Neural cell (in vitro differentiated cells): Measurements from ENCODE around the gene MSI2. TPM values are rescaled to one million over a fixed set of nuclear protein-coding genes. Genes with fewer than 3 reads are reported as not detected.
A peak's percentile ranks its signal among the peaks of the same experiment; 100 is the strongest.

Experiments used
- H2AFZ ChIP-seq: fragments of 200-600, 300-800 bp; sonication (generic), shearing (Covaris generic); 2 replicates; pipeline ENCODE4 v1.6.0; 2014; ENCODE audit warnings: low read depth, mild to moderate bottlenecking, antibody characterized with exemption, low read length, moderate library complexity
- H3F3A ChIP-seq: fragments of 200-600 bp; shearing (Covaris generic); 2 replicates; pipeline ENCODE4 v1.6.1; 2016; ENCODE audit warnings: mild to moderate bottlenecking, moderate library complexity, mixed read lengths, antibody characterized with exemption, low read length; ENCODE audit not compliant: insufficient read depth, poor library complexity, severe bottlenecking
- H3K27ac ChIP-seq: fragments of 200-600, 300-800 bp; sonication (generic), shearing (Covaris generic); 2 replicates; pipeline ENCODE4 v1.5.1; 2014; ENCODE audit warnings: mild to moderate bottlenecking, low read length, moderate library complexity
- H3K27me3 ChIP-seq: fragments of 300-800, 200-600 bp; sonication (generic), shearing (Covaris generic); 2 replicates; pipeline ENCODE4 v1.6.0; 2014; ENCODE audit warnings: mild to moderate bottlenecking, low read depth, low read length, moderate library complexity; ENCODE audit not compliant: insufficient read depth
- H3K36me3 ChIP-seq: fragments of 300-800, 200-600 bp; sonication (generic), shearing (Covaris generic); 2 replicates; pipeline ENCODE4 v1.5.1; 2014; ENCODE audit warnings: mild to moderate bottlenecking, antibody characterized with exemption, low read length, moderate library complexity; ENCODE audit not compliant: insufficient read depth
- H3K4me2 ChIP-seq: fragments of 300-800, 200-600 bp; sonication (generic), shearing (Covaris generic); 2 replicates; pipeline ENCODE4 v1.6.0; 2014; ENCODE audit warnings: mild to moderate bottlenecking, low read length
- H3K4me3 ChIP-seq: fragments of 300-800, 200-600 bp; sonication (generic), shearing (Covaris generic); 2 replicates; pipeline ENCODE4 v1.5.1; 2014; ENCODE audit warnings: mild to moderate bottlenecking, low read length, moderate library complexity
- H3K79me2 ChIP-seq: fragments of 200-600 bp; shearing (Covaris generic); replicated peaks from 2 replicates; pipeline ENCODE4 v1.6.0; 2014; ENCODE audit warnings: mild to moderate bottlenecking, low read length, moderate library complexity; ENCODE audit not compliant: insufficient read depth
- H3K9ac ChIP-seq: fragments of 300-800, 200-600 bp; sonication (generic), shearing (Covaris generic); 2 replicates; pipeline ENCODE4 v1.6.1; 2016; ENCODE audit warnings: mild to moderate bottlenecking, low read length, mixed read lengths
- H3K9me2 ChIP-seq: fragments of 200-600 bp; shearing (Covaris generic); 2 replicates; pipeline ENCODE4 v1.6.1; 2016; ENCODE audit warnings: mild to moderate bottlenecking, low read length, mixed read lengths; ENCODE audit not compliant: insufficient read depth
- H3K9me3 ChIP-seq: fragments of 200-600, 300-800 bp; sonication (generic), shearing (Covaris generic); 2 replicates; pipeline ENCODE4 v1.6.1; 2016; ENCODE audit warnings: mild to moderate bottlenecking, mixed run types, low read length, moderate library complexity, mixed read lengths
- H4K20me1 ChIP-seq: fragments of 200-600 bp; shearing (Covaris generic); 2 replicates; pipeline ENCODE4 v1.6.1; 2016; ENCODE audit warnings: mild to moderate bottlenecking, mixed run types; ENCODE audit not compliant: insufficient read depth
- CTCF ChIP-seq: fragments of 450-650 bp; IDR thresholded peaks from 2 replicates; pipeline ENCODE4 v1.5.1; 2014; ENCODE audit warnings: antibody characterized with exemption, mild to moderate bottlenecking, moderate library complexity; ENCODE audit not compliant: poor library complexity, severe bottlenecking
- EP300 ChIP-seq: fragments of 450-650 bp; conservative IDR thresholded peaks from 2 replicates; pipeline ENCODE4 v1.6.1; 2014; ENCODE audit warnings: antibody characterized with exemption, mild to moderate bottlenecking, moderate library complexity; ENCODE audit not compliant: poor library complexity, severe bottlenecking
- EZH2 ChIP-seq: fragments of 200-600, 300-800 bp; shearing (Covaris generic), sonication (generic); IDR thresholded peaks from 2 replicates; pipeline ENCODE4 v1.6.1; 2014; ENCODE audit warnings: antibody characterized with exemption, low read length, borderline replicate concordance, mild to moderate bottlenecking; ENCODE audit not compliant: insufficient read depth, poor library complexity, severe bottlenecking
- MXI1 ChIP-seq: fragments of 450-650 bp; conservative IDR thresholded peaks from 2 replicates; pipeline ENCODE4 v1.6.1; 2014; ENCODE audit warnings: antibody characterized with exemption, mild to moderate bottlenecking; ENCODE audit not compliant: poor library complexity, severe bottlenecking
- POLR2AphosphoS5 ChIP-seq: IDR thresholded peaks from 2 replicates; pipeline ENCODE4 v1.6.1; 2012
- RAD21 ChIP-seq: fragments of 450-650 bp; conservative IDR thresholded peaks from 2 replicates; pipeline ENCODE4 v1.6.1; 2014; ENCODE audit warnings: antibody characterized with exemption, mild to moderate bottlenecking, moderate library complexity
- REST ChIP-seq: IDR thresholded peaks from 2 replicates; pipeline ENCODE4 v1.6.1; 2012; ENCODE audit warnings: borderline replicate concordance
- SMC3 ChIP-seq: fragments of 450-650 bp; conservative IDR thresholded peaks from 2 replicates; pipeline ENCODE4 v1.6.1; 2014; ENCODE audit warnings: antibody characterized with exemption, mild to moderate bottlenecking, moderate library complexity; ENCODE audit not compliant: poor library complexity
- TAF1 ChIP-seq: IDR thresholded peaks from 2 replicates; pipeline ENCODE4 v1.6.1; 2012; ENCODE audit warnings: low read depth
- polyA plus RNA-seq: library from polyadenylated mRNA; depleted of rRNA; stranded (reverse); fragments of >200 nt; gene quantifications from 2 replicates; pipeline ENCODE4 v1.2.3, GENCODE V29; 2014

The MSI2 gene
- polyA plus RNA-seq, 1 donor from 2014 or later: 61.4 TPM

- H4K20me1 ChIP-seq: no peaks in the 10 kb centered on the region
- H3K36me3 ChIP-seq: no peaks in the 10 kb centered on the region
- no peaks in the 10 kb centered on the region for H3K27me3 ChIP-seq
- H3K27ac ChIP-seq: no peak overlapping the region
- no peak overlapping the region for H3K4me2 ChIP-seq
- no peak overlapping the region for H3K4me3 ChIP-seq
- peaks cover 4% of the 10 kb centered on the region for H3K9me3 ChIP-seq
- peaks cover 15% of the 10 kb centered on the region for H3K79me2 ChIP-seq
- H2AFZ ChIP-seq: no peak overlapping the region
- TF ChIP-seq EP300: no peak
- TF ChIP-seq CTCF: no peak
- no peak for TF ChIP-seq TAF1
- TF ChIP-seq RAD21: no peak
- TF ChIP-seq MXI1: no peak
- no peak for TF ChIP-seq POLR2AphosphoS5
- TF ChIP-seq EZH2: no peak
- TF ChIP-seq REST: no peak
- TF ChIP-seq SMC3: no peak
- H3K9me2 ChIP-seq: no peaks in the 10 kb centered on the region
- no peaks in the 10 kb centered on the region for H3F3A ChIP-seq
- no peak overlapping the region for H3K9ac ChIP-seq
Measured at GRCh38 chr17:57253362-57254065, 2.8 kb upstream of the MSI2 start.

DNA sequence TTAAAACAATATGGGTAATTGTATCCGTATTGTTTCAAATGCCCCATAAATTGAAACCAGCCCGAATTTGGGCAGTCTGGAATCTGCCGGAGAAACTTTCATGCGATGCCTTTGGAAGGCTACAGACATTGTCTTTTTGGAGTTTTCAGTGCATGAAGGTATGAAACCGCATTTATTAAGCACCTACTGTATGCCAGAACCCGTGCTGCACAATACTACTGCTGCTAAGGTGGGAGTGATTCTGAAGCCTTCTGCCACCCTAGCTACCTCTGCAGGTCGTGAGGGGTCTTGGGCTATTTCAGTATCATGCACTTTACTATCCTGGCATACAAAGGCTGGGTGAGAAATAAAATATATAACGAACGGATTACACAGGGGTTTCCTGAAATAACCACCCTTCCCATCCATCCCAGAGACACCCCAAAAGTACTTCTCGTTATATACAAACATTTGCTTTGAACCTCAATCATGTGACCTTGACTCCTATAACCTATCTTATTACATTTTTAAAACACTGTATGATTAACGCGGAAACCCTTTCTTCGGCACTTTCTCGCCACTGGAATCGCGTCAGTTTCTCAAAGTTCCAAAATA is 1.0 kb upstream of the MSI2 start:
- peak overlapping the region; percentile 70 for H3K9ac ChIP-seq
- no peak overlapping the region for H2AFZ ChIP-seq
- peaks cover 33% of the 10 kb centered on the region for H3K79me2 ChIP-seq

More for the DNA sequence above, 1.0 kb upstream of the MSI2 start:
- Histone ChIP-seq H3F3A (no peaks in the 10 kb centered on the region), H3K9me2 (no peaks in the 10 kb centered on the region), H4K20me1 (no peaks in the 10 kb centered on the region), H3K27me3 (no peaks in the 10 kb centered on the region), H3K36me3 (no peaks in the 10 kb centered on the region), H3K4me3 (peak overlapping the region; percentile 71), H3K27ac (peak overlapping the region; percentile 60), H3K9me3 (no peaks in the 10 kb centered on the region), H3K4me2 (peak overlapping the region; percentile 69)
- TF ChIP-seq EZH2 (no peak), MXI1 (no peak), RAD21 (no peak), REST (no peak), POLR2AphosphoS5 (no peak), TAF1 (no peak), EP300 (no peak), CTCF (no peak), SMC3 (no peak)
